ENCODE results near the gene ZYG11A.

Gene ZYG11A

GRCh38 chr1:52877554-52877953 is 35.0 kb downstream of the ZYG11A start:
- DNase-seq, result no peak

GRCh38 chr1:52880206-52880605 is 37.6 kb downstream of the ZYG11A start:
- no peak for DNase-seq

GRCh38 chr1:52887483-52887882 is 44.9 kb downstream of the ZYG11A start:
- no peak for DNase-seq

- DNase-seq, result no peak
These were observed 50.1 kb downstream of the ZYG11A start for GRCh38 chr1:52892424-52893215.

GRCh38 chr1:52899445-52899894 is 56.9 kb downstream of the ZYG11A start:
- peak in 1 of 2 donors; percentile 26 for DNase-seq

GRCh38 chr1:52900402-52900801 is 57.8 kb downstream of the ZYG11A start:
- DNase-seq, result no peak

GRCh38 chr1:52901384-52901783 is 58.8 kb downstream of the ZYG11A start:
- no peak for DNase-seq

- no peak for DNase-seq
These were observed 61.8 kb downstream of the ZYG11A start for GRCh38 chr1:52904208-52904926.

- peak in 1 of 2 donors; percentile 14 for DNase-seq
These were observed 62.6 kb downstream of the ZYG11A start for GRCh38 chr1:52904927-52905698.

- DNase-seq, result no peak
These were observed 63.6 kb downstream of the ZYG11A start for GRCh38 chr1:52906135-52906603.

GRCh38 chr1:52907068-52907811 is 64.7 kb downstream of the ZYG11A start:
- no peak for DNase-seq

GRCh38 chr1:52907812-52908153 is 65.2 kb downstream of the ZYG11A start:
- DNase-seq, result no peak

- DNase-seq, result no peak
These were observed 69.0 kb downstream of the ZYG11A start for GRCh38 chr1:52911541-52911940.

- no peak for DNase-seq
These were observed 70.5 kb downstream of the ZYG11A start for GRCh38 chr1:52913014-52913413.

- DNase-seq, result no peak
These were observed 71.0 kb downstream of the ZYG11A start for GRCh38 chr1:52913537-52913936.

GRCh38 chr1:52914463-52914862 is 71.9 kb downstream of the ZYG11A start:
- DNase-seq, result no peak

GRCh38 chr1:52915211-52915854 is 72.8 kb downstream of the ZYG11A start:
- DNase-seq, result no peak

- no peak for DNase-seq
These were observed 73.3 kb downstream of the ZYG11A start for GRCh38 chr1:52915855-52916220.

GRCh38 chr1:52916241-52916975 is 73.8 kb downstream of the ZYG11A start:
- DNase-seq, result no peak

- no peak for DNase-seq
These were observed 74.6 kb downstream of the ZYG11A start for GRCh38 chr1:52917156-52917555.

- no peak for DNase-seq
These were observed 75.0 kb downstream of the ZYG11A start for GRCh38 chr1:52917581-52917980.

Data from inflammatory macrophage (primary cell).